GM21619 (cell line): Measurements from ENCODE around the gene TSPAN2.

ENCODE experiments used
- ATAC-seq: cut with Tn5 transposase; IDR thresholded peaks from one replicate; pipeline ENCODE4 v1.9.1; 2021; ENCODE audit not compliant: unreplicated experiment

Gene TSPAN2

GRCh38 chr1:115077286-115077983, 11.9 kb downstream of the TSPAN2 start:
- no peak for ATAC-seq

GRCh38 chr1:115076384-115076915, 12.9 kb downstream of the TSPAN2 start:
- no peak for ATAC-seq

- ATAC-seq = no peak
These were observed 14.3 kb downstream of the TSPAN2 start for GRCh38 chr1:115074839-115075534.

GRCh38 chr1:115073298-115074087, 15.8 kb downstream of the TSPAN2 start:
- no peak for ATAC-seq

- no peak for ATAC-seq
These were observed 18.2 kb downstream of the TSPAN2 start for GRCh38 chr1:115071012-115071664.

- ATAC-seq = no peak
These were observed 19.5 kb downstream of the TSPAN2 start for GRCh38 chr1:115069659-115070308.

GRCh38 chr1:115068826-115069585, 20.3 kb downstream of the TSPAN2 start:
- no peak for ATAC-seq

- ATAC-seq = no peak
These were observed 22.0 kb downstream of the TSPAN2 start for GRCh38 chr1:115067161-115067859.

- ATAC-seq = no peak
These were observed 24.3 kb downstream of the TSPAN2 start for GRCh38 chr1:115065021-115065420.

- ATAC-seq = no peak
These were observed 24.8 kb downstream of the TSPAN2 start for GRCh38 chr1:115064461-115064860.

GRCh38 chr1:115063228-115063901, 25.9 kb downstream of the TSPAN2 start:
- no peak for ATAC-seq

GRCh38 chr1:115062542-115063004, 26.7 kb downstream of the TSPAN2 start:
- ATAC-seq = peak; percentile 65

- no peak for ATAC-seq
These were observed 28.8 kb downstream of the TSPAN2 start for GRCh38 chr1:115060501-115060900.

- ATAC-seq = no peak
These were observed 30.0 kb downstream of the TSPAN2 start for GRCh38 chr1:115059316-115059715.

GRCh38 chr1:115057661-115058254, 31.5 kb downstream of the TSPAN2 start:
- no peak for ATAC-seq

GRCh38 chr1:115056395-115056798, 32.9 kb downstream of the TSPAN2 start:
- no peak for ATAC-seq

- peak; percentile 82 for ATAC-seq
These were observed 36.7 kb downstream of the TSPAN2 start for GRCh38 chr1:115052454-115053083.

GRCh38 chr1:115051850-115052249, 37.5 kb downstream of the TSPAN2 start:
- no peak for ATAC-seq
